Measurements from ENCODE around the gene KCNMB1. TPM values are rescaled to one million over a fixed set of nuclear protein-coding genes. Genes with fewer than 3 reads are reported as not detected.
A peak's percentile ranks its signal among the peaks of the same experiment; 100 is the strongest.

The KCNMB1 gene
- total and polyA plus RNA-seq, 8 donors, result 0.29 to 19.8 (median 5.5) TPM

DNA sequence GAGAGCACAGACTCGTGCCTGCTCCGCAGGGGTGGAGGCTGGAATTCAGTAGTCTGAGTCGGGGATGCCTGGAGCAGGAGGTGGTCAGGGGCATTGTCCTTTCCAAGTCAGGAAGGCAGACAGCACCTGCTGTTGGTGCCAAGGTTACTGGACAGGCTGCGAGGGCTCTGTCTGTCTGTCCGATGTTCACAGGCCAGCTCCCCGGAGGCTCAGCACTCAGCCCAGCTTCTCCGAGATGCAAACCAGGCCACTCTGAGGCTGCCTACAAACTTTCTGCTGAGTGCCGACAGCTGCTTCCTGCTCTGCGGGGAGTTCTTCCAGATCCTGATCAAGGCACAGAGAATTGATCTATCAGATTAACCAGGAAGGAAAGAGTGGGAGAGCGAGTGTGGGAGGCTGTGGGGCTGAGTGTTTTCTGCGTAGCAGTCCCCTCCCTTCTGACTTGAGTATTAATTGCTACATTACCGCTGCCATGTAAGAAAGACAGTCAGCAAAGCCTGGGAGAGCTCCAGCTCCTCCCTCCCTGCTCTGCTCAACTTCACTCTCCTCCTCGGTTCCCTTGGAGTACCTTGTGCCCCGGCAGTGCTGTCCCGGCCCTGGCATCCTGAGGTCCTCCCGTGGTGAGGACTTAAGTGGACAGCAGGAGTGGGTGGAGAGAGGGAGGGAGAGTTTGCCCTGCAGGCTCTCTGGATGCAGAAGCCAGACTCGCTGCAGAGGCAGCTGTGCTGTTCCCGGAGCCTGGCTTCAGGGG, 36.0 kb downstream of the KCNMB1 start:
- Histone ChIP-seq H3K4me3 (peak overlapping the region in 2 of 4 donors; percentile 5 to 17), H3K36me3 (no peaks in the 10 kb centered on the region), H3K27me3 (peaks cover 0 to 21% (median 13%) of the 10 kb centered on the region in 3 donors), H3K27ac (peak overlapping the region in 2 of 5 donors; percentile 3 to 55), H3K9me3 (peaks cover 0 to 4% (median 0%) of the 10 kb centered on the region in 4 donors), H3K4me1 (peaks cover 17 to 41% (median 29%) of the 10 kb centered on the region in 4 donors)
- WGBS, 5 donors, result 35 to 55% (median 48%) methylated on average over 11 to 18 of the region's 18 CpGs
- intact Hi-C loops (cut with DNase I; ENCODE audit: low total_unique reads), result no loop called here
- no peak for TF ChIP-seq POLR2AphosphoS5 (IDR thresholded peaks at IDR 0.05)
- TF ChIP-seq EP300 (IDR thresholded peaks at IDR 0.05), result no peak
- TF ChIP-seq, protein P1, sequence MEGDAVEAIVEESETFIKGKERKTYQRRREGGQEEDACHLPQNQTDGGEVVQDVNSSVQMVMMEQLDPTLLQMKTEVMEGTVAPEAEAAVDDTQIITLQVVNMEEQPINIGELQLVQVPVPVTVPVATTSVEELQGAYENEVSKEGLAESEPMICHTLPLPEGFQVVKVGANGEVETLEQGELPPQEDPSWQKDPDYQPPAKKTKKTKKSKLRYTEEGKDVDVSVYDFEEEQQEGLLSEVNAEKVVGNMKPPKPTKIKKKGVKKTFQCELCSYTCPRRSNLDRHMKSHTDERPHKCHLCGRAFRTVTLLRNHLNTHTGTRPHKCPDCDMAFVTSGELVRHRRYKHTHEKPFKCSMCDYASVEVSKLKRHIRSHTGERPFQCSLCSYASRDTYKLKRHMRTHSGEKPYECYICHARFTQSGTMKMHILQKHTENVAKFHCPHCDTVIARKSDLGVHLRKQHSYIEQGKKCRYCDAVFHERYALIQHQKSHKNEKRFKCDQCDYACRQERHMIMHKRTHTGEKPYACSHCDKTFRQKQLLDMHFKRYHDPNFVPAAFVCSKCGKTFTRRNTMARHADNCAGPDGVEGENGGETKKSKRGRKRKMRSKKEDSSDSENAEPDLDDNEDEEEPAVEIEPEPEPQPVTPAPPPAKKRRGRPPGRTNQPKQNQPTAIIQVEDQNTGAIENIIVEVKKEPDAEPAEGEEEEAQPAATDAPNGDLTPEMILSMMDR (IDR thresholded peaks at IDR 0.05), result no peak
- no peak for TF ChIP-seq POLR2A (IDR thresholded peaks at IDR 0.05)
- peak in 1 of 2 donors; percentile 77 for DNase-seq

DNA sequence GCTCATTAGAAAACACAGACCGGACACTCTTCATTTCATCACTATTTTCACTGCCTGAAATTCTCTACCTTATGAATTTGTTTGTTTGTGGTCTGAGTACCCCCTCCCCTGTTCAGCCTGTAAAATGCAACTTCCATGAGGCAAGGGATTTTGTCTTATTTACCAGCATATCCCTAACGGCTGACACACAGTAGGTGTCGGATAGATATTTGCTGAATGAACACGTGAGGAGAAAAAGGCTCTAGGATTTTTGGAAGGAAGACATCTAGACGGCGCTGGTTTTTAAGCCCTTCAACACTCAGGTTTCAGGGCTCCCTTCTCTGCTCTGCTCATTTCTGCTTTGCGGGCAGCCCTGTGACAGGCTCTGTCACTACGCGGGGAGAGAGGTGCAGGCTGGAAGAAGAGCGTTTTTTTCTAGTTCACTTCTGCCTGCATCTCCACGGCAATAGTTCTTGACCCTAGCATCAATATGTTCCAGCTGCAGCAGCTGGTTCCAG, 41.0 kb downstream of the KCNMB1 start:
- TF ChIP-seq EP300 (IDR thresholded peaks at IDR 0.05), result no peak
- TF ChIP-seq POLR2A (IDR thresholded peaks at IDR 0.05), result no peak
- TF ChIP-seq POLR2AphosphoS5 (IDR thresholded peaks at IDR 0.05), result no peak
- TF ChIP-seq, protein P1 (IDR thresholded peaks at IDR 0.05), result peak in 2 of 7 experiments; percentile 8 to 15
- DNase-seq, result no peak
- Histone ChIP-seq H3K4me3 (no peak overlapping the region), H3K36me3 (no peaks in the 10 kb centered on the region), H3K9me3 (peaks cover 0 to 8% (median 0%) of the 10 kb centered on the region in 4 donors), H3K4me1 (peaks cover 0 to 8% (median 2%) of the 10 kb centered on the region in 4 donors), H3K27ac (no peak overlapping the region), H3K27me3 (peaks cover 0 to 14% (median 6%) of the 10 kb centered on the region in 3 donors)
- intact Hi-C loops (cut with DNase I; ENCODE audit: low total_unique reads), result loop anchor here (10.0 kb wide), 1 partner anchor 83 kb away; no protein-coding TSS in a partner anchor
- WGBS, 5 donors, result 46 to 64% (median 52%) methylated on average over 11 of the region's 11 CpGs

DNA sequence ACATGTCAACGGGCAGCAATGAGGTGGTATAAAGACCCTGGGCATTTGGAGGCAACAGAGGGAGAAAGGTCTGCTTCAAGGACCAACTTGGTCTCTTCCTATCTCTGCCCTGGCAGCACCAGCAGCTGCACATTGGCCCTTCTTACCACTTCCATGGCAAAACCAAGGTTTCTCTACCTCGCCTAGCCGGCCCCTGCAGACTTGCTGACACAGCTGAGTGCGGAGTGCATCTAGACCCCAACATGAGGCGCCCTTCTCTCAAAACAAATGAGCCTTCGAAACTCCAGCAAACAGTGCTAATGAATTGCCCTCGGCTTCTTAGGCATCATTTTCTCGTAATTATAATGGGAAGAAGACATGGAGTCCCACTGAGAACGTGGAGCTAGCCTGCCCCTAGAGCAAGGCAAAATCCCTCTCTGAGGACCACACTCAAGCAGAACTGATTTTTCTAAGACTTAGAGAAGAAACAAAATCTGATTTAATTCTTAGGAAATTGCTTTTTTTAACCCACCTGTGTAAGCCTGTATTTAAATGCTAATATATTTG, 42.1 kb downstream of the KCNMB1 start:
- H3K4me1 ChIP-seq, result no peaks in the 10 kb centered on the region
- intact Hi-C loops (cut with DNase I; ENCODE audit: low total_unique reads), result loop anchor here (10.0 kb wide), 1 partner anchor 82 kb away; no protein-coding TSS in a partner anchor
- TF ChIP-seq POLR2AphosphoS5 (IDR thresholded peaks at IDR 0.05) (no peak), POLR2A (IDR thresholded peaks at IDR 0.05) (no peak), EP300 (IDR thresholded peaks at IDR 0.05) (no peak)
- TF ChIP-seq, protein P1 (IDR thresholded peaks at IDR 0.05), result no peak
- peaks cover 0 to 6% (median 0%) of the 10 kb centered on the region in 4 donors for H3K9me3 ChIP-seq
- no peaks in the 10 kb centered on the region for H3K36me3 ChIP-seq
- DNase-seq, result no peak
- H3K4me3 ChIP-seq, result no peak overlapping the region
- WGBS, 5 donors, result 80 to 88% (median 87%) methylated on average over 9 of the region's 9 CpGs
- peaks cover 0 to 6% (median 6%) of the 10 kb centered on the region in 3 donors for H3K27me3 ChIP-seq
- H3K27ac ChIP-seq, result no peak overlapping the region

DNA sequence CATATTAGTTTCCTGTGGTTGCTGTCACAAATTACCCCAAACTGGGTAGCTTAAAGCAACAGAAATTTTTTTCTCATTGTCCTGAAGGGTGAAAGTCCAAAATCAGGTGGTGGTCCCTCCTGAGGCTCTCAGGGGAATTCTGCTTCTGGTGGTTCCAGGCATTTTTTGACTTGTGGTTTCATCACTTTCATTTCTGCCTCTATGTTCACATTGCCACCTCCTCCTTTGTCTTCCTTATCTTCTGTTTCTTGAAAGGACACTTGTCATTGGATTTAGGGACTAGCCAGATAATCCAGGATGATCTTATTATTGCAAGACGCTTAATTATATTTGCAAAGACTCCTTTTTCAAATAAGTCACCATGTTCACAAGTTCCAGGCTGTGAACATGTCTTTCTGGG, 43.2 kb downstream of the KCNMB1 start:
- intact Hi-C loops (cut with DNase I; ENCODE audit: low total_unique reads), result loop anchor here (10.0 kb wide), 1 partner anchor 81 kb away; no protein-coding TSS in a partner anchor
- no peak overlapping the region for H3K4me3 ChIP-seq
- TF ChIP-seq EP300 (IDR thresholded peaks at IDR 0.05), result no peak
- no peak for TF ChIP-seq POLR2AphosphoS5 (IDR thresholded peaks at IDR 0.05)
- no peak for TF ChIP-seq POLR2A (IDR thresholded peaks at IDR 0.05)
- TF ChIP-seq, protein P1 (IDR thresholded peaks at IDR 0.05), result no peak
- peaks cover 0 to 4% (median 0%) of the 10 kb centered on the region in 4 donors for H3K9me3 ChIP-seq
- H3K36me3 ChIP-seq, result no peaks in the 10 kb centered on the region
- no peaks in the 10 kb centered on the region for H3K4me1 ChIP-seq
- 80 to 96% (median 93%) methylated on average over 1 of the region's 1 CpG for WGBS, 5 donors
- DNase-seq, result no peak
- H3K27me3 ChIP-seq, result peaks cover 0 to 6% (median 4%) of the 10 kb centered on the region in 3 donors
- H3K27ac ChIP-seq, result no peak overlapping the region
